Uterus (tissue), 4 donors: ENCODE results near the gene ANO8. TPM values are rescaled to one million over a fixed set of nuclear protein-coding genes. Genes with fewer than 3 reads are reported as not detected.

Experiments
- DNase-seq, 2 donors: peaks; one replicate each; pipeline ENCODE4 v3.0.0-alpha.2; 2019 to 2020
- H3K27ac ChIP-seq, 2 donors: fragments of 200-600 bp; sonication (generic); 1 replicate in 1 of 2; 2 replicates in 1 of 2; pipeline ENCODE4 v1.5.1; 2016 to 2018
- H3K27me3 ChIP-seq, 2 donors: fragments of 200-600 bp; sonication (generic); one replicate each; pipeline ENCODE4 v1.5.1; 2018 to 2019; ENCODE audit warnings: control low read depth in 1 of 2
- H3K36me3 ChIP-seq, 2 donors: fragments of 200-600 bp; sonication (generic); one replicate each; pipeline ENCODE4 v1.5.1; 2019; ENCODE audit warnings: control low read depth in 1 of 2
- H3K4me1 ChIP-seq, 2 donors: fragments of 200-600 bp; sonication (generic); one replicate each; pipeline ENCODE4 v1.5.1; 2018 to 2019; ENCODE audit warnings: control low read depth in 1 of 2
- H3K4me3 ChIP-seq, 2 donors: fragments of 200-600 bp; sonication (generic); 1 replicate in 1 of 2; 2 replicates in 1 of 2; pipeline ENCODE4 v1.5.1; 2018 to 2019; ENCODE audit warnings: mild to moderate bottlenecking in 1 of 2
- H3K9me3 ChIP-seq, 2 donors: fragments of 200-600 bp; sonication (generic); one replicate each; pipeline ENCODE4 v1.5.1; 2019; ENCODE audit warnings: control low read depth in 1 of 2
- POLR2A ChIP-seq, 2 donors: fragments of 450-650 bp; IDR thresholded peaks; one replicate each; pipeline ENCODE4 v1.6.1; 2016; ENCODE audit warnings: antibody characterized with exemption in 2 of 2, mild to moderate bottlenecking in 1 of 2, moderate library complexity in 1 of 2
- intact Hi-C: fragments of 100-400 bp; cut with DNase I; formaldehyde crosslinking; loops from one replicate; pipeline ENCODE4 v1.15.1; 2023; ENCODE audit warnings: low total_unique reads
- total RNA-seq, 4 donors: library from RNA; depleted of rRNA in 3 of 4; stranded (reverse); fragments of >200 nt in 3 of 4; gene quantifications; one replicate each; pipeline versions ENCODE4 v1.1.0 to v1.2.4, GENCODE V29; 2014 to 2023
- TF ChIP-seq, protein P1 (sequence below), 4 experiments: fragments of 200-600 bp in 2 of 4; fragments of 450-650 bp in 2 of 4; sonication (generic) in 2 of 4; IDR thresholded peaks; one replicate each; pipeline ENCODE4 v1.5.1; 2016 to 2019; ENCODE audit warnings: antibody characterized with exemption in 4 of 4, mild to moderate bottlenecking in 2 of 4, moderate library complexity in 1 of 4
- donor health status: DM: yes; HTN: yes; CAD: no.

The ANO8 gene
- total RNA-seq, 4 donors from 2014 or later, result 0.51 to 12.6 (median 7.6) TPM

DNA sequence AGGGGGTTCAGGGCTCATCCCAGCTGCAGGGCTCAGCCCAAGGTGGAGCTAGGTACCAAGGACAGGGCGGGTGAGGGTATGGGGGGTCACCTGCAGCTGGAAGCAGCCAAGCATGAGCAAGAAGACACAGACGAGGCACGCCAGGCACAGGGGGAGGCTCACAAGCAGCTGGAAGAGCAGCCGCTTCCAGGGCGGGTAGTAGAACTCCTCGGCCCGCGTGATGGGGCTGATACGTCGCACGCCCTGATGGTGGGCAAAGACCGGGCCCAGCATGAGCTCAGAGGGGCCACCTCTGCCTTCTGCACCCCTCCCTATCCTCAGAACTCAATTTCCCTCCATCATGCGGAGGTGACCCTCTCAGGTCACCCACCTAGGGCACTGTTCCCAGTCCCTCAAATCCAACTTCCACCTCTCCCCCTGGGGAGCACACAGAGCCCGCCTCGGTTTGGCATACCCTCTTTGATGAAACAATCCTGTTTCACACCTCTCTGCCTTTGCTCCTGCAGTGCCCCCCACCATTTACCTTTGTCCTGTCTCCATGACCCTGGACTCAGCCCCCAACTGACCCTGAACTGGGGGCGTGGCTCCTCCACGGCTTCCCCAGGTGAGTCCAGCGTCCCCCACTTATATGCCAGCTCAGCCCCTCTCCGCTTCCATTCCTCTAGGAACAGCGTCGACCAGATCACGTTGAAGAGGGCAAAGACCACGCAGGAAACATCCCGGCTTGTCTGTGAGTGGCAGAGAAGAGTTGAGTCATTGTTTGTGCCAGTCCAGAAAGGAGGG lies 4.2 kb downstream of the ANO8 start:
- intact Hi-C loops, result no loop called here
- Histone ChIP-seq H3K27ac (no peak overlapping the region), H3K27me3 (peaks cover 0 to 12% of the 10 kb centered on the region in 2 donors), H3K36me3 (no peaks in the 10 kb centered on the region), H3K9me3 (no peaks in the 10 kb centered on the region), H3K4me1 (peaks cover 0 to 16% of the 10 kb centered on the region in 2 donors), H3K4me3 (no peak overlapping the region)
- TF ChIP-seq, protein P1, sequence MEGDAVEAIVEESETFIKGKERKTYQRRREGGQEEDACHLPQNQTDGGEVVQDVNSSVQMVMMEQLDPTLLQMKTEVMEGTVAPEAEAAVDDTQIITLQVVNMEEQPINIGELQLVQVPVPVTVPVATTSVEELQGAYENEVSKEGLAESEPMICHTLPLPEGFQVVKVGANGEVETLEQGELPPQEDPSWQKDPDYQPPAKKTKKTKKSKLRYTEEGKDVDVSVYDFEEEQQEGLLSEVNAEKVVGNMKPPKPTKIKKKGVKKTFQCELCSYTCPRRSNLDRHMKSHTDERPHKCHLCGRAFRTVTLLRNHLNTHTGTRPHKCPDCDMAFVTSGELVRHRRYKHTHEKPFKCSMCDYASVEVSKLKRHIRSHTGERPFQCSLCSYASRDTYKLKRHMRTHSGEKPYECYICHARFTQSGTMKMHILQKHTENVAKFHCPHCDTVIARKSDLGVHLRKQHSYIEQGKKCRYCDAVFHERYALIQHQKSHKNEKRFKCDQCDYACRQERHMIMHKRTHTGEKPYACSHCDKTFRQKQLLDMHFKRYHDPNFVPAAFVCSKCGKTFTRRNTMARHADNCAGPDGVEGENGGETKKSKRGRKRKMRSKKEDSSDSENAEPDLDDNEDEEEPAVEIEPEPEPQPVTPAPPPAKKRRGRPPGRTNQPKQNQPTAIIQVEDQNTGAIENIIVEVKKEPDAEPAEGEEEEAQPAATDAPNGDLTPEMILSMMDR (IDR thresholded peaks at IDR 0.05), result no peak
- TF ChIP-seq POLR2A (IDR thresholded peaks at IDR 0.05), result no peak
- no peak for DNase-seq

DNA sequence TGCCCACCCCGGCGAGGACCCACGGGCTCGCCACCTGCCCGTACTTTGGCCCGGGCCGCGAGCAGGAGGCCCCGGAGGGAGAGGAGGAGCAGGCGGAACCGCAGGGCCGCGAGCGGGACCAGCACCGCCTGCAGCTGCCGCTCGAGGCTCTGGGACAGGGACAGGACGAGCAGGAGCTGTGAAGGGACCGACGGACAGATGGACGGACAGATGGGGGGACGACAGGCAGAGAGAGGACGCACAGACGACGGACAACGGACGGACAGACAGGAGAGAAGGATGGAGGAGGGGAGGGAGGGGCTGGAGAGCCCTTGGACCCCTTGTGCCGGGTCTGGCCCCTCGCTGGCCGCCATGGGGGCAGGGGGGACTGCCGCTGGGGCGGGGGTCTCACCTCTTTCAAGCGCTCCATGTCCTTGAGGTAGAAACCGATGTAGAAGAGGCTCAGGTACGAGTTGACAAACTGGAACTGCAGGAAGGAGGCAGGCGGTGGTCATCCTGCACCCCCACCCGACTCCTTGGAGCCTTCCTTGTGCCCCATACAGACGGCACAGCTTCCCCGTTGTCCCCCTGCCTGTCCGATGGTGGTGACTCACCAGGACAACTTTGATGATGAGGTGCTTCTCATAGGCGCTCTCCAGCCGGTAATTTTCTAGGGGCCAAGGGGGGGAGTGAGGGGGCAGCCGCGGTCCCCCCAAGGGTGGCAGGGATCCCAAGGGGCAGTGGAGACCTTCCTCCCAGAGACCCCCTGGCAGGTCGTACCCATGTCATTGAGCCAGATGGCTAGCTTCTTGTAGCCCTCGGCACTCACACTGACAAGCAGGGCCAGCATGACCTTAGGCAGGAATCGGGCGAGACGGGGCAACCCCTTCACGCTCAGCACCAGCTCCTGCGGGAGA lies 5.0 kb downstream of the ANO8 start:
- intact Hi-C loops, result no loop called here
- DNase-seq, result no peak
- Histone ChIP-seq H3K27me3 (peaks cover 0 to 12% of the 10 kb centered on the region in 2 donors), H3K36me3 (no peaks in the 10 kb centered on the region), H3K27ac (no peak overlapping the region), H3K4me1 (peaks cover 0 to 16% of the 10 kb centered on the region in 2 donors), H3K9me3 (no peaks in the 10 kb centered on the region), H3K4me3 (no peak overlapping the region)
- TF ChIP-seq POLR2A (IDR thresholded peaks at IDR 0.05), result no peak
- TF ChIP-seq, protein P1 (IDR thresholded peaks at IDR 0.05), result no peak

DNA sequence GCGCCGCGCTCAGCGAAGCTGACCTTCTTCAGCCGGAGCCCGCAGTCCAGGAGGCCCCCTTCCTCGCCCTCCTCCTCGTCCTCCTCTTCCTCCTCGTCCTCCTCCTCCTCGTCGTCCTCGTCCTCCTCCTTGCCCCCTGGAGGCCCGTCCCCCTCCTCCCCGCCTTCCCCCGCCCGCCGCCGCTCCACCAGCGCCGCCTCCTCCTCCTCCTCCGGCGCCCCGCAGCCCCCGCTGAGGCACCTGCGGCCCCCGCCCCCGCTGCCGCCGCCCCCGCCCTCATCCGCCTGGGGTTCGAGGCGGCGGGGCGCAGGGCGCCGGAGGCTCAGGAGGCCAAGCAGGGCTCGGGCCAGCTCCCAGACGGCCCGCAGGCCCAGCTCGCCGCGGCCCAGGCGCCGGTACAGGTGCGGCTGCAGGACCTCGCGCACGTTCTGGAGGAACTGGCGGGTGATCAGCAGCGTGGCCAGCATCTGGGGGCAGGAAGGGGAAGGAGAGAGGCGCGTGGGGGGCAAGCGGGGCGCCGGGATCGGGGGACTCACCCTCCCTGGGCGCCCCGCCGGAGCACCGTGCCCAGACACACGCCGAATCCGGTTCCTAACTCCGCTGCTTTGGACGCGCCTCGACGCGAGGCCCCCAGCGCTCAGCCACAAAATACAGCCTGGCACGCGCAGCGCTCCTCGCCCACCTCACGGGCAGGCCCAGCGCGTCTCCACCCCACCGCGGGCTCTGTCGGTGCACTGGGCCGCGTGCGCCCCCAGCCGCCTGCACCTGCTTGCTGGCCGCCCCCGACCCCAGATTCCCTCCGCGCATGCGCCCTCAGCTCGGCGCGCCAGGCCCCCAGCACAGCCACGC lies 5.9 kb downstream of the ANO8 start:
- intact Hi-C loops, result no loop called here
- DNase-seq, result no peak
- Histone ChIP-seq H3K9me3 (no peaks in the 10 kb centered on the region), H3K4me1 (peaks cover 0 to 13% of the 10 kb centered on the region in 2 donors), H3K36me3 (no peaks in the 10 kb centered on the region), H3K27me3 (peaks cover 0 to 12% of the 10 kb centered on the region in 2 donors), H3K27ac (no peak overlapping the region), H3K4me3 (peak overlapping the region; percentile 24 to 25)
- TF ChIP-seq, protein P1 (IDR thresholded peaks at IDR 0.05), result no peak
- no peak for TF ChIP-seq POLR2A (IDR thresholded peaks at IDR 0.05)

DNA sequence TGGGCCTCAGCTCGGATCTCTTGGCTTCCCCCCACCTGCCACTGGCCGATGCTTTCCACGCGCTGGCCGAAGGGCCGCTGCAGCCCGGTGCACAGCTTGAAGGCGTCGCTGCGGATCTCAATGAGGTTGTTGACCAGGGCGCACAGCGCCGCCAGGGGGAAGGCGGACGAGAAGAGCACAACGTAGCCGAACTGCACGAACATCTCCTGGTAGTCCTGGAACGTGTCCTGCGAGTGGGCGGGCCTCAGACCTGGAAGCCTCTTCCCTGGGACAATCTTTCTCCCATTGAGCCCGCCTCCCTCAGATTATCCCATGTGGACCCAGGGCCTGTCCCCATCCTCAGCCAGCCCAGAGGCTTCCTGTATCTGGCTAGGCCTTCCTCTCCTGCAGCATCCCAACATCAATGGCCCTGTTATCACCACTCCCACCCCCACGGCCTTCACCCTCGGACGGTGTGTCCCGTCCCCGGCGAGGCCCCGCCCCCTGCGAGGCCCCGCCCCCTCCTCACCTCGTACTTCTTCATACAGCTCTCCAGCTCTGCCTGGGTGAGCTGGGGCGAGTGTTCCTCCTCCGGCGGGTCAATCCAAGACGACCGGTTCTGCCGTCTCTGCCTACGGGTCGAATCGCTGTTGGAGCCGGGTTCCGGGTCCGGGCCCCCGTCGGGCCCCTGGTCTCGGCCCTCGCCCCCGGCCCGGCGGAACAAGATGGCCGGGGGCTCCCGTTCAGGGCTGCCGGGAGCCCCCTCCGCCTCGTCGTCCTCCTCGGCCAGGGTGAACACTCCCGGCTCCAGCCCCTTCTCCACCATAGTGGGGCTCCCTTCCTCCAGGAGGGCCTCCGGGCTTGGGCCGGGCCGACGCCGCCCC lies 6.8 kb downstream of the ANO8 start:
- no peaks in the 10 kb centered on the region for H3K9me3 ChIP-seq
- H3K4me1 ChIP-seq, result peaks cover 0 to 20% of the 10 kb centered on the region in 2 donors
- H3K36me3 ChIP-seq, result no peaks in the 10 kb centered on the region
- H3K27ac ChIP-seq, result no peak overlapping the region
- peak; percentile 61 to 75 for DNase-seq
- peak overlapping the region; percentile 24 to 25 for H3K4me3 ChIP-seq
- TF ChIP-seq POLR2A (IDR thresholded peaks at IDR 0.05), result no peak
- TF ChIP-seq, protein P1 (IDR thresholded peaks at IDR 0.05), result peak in 3 of 4 experiments; percentile 33 to 49 (median 40)
- intact Hi-C loops, result no loop called here
- H3K27me3 ChIP-seq, result peaks cover 0 to 12% of the 10 kb centered on the region in 2 donors
